ENCODE data around the gene CDYL2.

DNA sequence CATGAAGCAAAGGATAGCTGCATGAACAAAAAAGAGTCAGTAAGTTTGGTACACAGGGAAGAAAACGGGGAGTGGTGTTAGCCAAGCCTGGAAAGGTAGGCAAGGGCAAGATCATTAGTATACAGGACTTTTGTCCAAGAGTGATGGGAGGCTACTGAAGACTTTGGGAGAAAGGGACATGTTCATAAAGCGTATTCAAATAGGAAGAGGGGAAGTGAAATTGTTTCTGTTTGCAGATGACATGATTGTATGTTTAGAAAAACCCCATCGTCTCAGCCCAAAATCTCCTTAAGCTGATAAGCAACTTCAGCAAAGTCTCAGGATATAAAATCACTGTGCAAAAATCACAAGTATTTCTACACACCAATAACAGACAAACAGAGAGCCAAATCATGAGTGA, 19.4 kb downstream of the CDYL2 start:
- TF ChIP-seq, protein P1, sequence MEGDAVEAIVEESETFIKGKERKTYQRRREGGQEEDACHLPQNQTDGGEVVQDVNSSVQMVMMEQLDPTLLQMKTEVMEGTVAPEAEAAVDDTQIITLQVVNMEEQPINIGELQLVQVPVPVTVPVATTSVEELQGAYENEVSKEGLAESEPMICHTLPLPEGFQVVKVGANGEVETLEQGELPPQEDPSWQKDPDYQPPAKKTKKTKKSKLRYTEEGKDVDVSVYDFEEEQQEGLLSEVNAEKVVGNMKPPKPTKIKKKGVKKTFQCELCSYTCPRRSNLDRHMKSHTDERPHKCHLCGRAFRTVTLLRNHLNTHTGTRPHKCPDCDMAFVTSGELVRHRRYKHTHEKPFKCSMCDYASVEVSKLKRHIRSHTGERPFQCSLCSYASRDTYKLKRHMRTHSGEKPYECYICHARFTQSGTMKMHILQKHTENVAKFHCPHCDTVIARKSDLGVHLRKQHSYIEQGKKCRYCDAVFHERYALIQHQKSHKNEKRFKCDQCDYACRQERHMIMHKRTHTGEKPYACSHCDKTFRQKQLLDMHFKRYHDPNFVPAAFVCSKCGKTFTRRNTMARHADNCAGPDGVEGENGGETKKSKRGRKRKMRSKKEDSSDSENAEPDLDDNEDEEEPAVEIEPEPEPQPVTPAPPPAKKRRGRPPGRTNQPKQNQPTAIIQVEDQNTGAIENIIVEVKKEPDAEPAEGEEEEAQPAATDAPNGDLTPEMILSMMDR (IDR thresholded peaks at IDR 0.05), result no peak
- no peak for TF ChIP-seq POLR2AphosphoS5 (IDR thresholded peaks at IDR 0.05)
